Activated CD4-positive, alpha-beta T cell treated with anti-CD3 and anti-CD28 coated beads for 1 hour (primary cell): ENCODE measurements around the gene CDH11.

Source experiments
- DNase-seq: peaks from one replicate; pipeline ENCODE4 v3.0.0-alpha.2; 2020

The CDH11 gene

GRCh38 chr16:65021852-65022595 is 99.8 kb downstream of the CDH11 start:
- DNase-seq: no peak

- no peak for DNase-seq
These were observed 105.1 kb downstream of the CDH11 start for GRCh38 chr16:65016754-65017153.

- no peak for DNase-seq
These were observed 106.3 kb downstream of the CDH11 start for GRCh38 chr16:65015599-65015998.

- DNase-seq: no peak
These were observed 109.5 kb downstream of the CDH11 start for GRCh38 chr16:65012357-65012756.

GRCh38 chr16:65010125-65010524 is 111.7 kb downstream of the CDH11 start:
- no peak for DNase-seq

DNA sequence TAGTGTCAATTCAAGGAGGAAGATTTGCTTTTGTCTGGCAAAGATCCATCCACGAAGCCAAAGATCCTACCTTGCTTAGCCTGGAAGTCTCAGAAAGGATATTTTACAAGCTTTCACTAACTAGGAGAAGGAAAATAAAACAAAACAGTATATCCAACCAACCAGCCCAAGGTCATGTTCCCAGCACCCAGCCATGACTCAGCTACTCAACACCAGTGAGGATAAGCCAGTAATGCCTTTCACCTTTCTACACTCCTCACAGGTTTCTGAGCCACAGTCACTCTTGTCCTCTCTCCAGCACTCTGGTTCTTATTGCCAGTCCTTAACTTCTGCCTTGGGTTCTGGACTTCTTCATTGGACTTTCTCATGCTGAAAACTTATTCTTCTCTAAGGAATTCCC is 116.2 kb downstream of the CDH11 start:
- DNase-seq: no peak

DNA sequence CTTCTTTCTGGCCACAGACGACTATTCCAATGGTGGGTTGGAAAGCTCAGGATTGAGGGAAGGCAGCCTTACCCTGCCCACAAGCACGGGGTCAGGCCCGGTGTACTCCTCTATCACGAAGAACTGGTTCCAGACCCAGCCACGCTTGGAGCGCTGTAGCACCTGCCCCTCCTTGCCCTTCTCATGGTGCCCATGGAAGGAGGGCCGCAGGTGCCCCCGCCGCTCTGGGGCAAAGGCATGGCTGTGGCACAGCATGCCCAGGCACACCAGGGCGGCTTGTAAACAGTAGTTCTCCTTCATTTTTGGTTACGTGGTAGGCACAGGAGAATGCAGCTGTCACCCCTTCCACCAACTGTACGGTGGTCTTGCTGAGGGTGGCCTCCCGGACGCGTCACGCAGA is 117.3 kb downstream of the CDH11 start:
- no peak for DNase-seq

DNA sequence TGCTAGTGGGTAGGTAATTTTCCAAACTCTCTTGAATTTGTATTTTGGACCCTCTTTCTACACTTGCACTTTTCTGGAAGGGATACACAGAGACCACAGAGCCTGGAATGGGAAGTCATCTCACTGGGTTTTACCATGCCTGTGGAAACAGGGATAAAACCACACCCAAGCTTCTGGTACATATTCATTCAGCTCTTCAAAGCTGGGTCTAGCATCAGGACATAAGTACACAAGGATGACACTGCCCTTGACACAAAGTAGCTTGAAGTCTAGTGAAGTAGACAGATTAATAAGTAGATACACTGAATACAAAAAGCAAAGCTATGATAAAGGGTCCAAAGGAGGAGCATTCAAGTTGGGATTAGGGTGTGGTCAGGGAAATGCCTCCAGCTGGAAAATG is 118.2 kb downstream of the CDH11 start:
- no peak for DNase-seq

DNA sequence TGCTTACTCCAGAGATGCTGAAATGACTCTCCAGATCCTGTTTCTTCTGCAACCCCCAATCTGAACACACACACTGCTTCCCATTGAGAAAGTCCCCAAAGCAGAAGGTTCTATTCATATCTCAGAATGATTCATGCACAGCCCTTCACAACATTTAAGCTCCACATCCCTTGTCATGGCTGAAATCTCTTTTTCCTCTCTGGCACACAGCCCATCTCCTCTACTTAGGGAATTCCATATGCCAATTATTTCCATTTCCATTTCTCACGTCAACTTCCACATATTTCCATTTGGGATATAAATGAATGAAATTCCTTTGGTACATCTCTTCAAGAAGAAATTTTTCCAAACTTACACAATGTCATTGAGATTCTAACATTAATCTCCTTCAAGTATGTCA is 119.6 kb downstream of the CDH11 start:
- DNase-seq: no peak

DNA sequence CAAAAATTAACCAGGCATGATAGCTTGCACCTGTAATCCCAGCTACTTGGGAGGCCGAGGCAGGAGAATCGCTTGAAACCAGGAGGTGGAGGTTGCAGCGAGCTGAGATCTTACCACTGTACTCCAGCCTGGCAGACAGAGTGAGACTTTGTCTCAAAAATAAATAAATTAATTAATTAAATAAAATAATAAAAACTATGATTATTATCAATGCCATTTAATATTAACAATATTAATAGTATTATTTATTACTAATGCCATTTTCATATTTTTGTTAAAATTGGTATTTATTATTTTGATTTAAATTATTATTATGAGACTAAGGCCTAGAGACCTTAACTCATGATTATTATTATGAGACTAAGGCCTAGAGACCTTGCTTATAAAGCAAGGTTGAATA is 121.2 kb downstream of the CDH11 start:
- no peak for DNase-seq

DNA sequence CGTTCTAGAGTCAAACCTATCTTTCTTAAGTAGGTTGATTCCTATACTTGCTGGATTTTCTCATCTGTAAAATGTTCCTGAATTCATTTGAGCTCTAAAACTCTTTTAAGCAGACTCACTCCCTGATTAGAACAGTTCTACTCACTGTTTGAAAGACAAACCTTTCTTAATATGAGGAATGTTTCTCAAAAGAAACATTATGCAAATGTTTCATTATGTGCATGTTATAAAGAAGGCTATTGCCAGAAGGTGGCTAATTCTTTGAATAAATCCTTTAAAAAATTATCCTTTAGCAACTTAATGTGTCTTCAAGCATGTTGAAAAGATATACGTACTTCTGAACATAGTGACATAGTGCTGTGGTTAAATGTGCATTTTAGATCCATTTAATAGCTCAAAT is 124.1 kb downstream of the CDH11 start:
- no peak for DNase-seq

DNA sequence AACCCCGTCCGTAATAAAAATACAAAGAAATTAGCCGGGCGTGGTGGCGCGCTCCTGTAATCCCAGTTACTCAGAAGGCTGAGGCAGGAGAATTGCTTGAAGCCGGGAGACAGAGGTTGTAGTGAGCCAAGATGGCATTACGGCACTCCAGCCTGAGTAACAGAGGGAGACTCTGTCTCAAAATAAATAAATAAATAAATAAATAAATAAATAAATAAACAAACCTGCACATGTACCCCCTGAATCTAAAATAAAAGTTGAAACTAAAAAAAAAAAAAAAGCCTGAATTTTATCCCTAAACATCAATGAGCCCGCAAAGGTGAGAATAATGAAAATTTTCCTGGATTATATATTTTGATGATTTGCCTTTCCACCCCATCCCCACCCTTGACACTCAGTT is 124.7 kb downstream of the CDH11 start:
- no peak for DNase-seq

DNA sequence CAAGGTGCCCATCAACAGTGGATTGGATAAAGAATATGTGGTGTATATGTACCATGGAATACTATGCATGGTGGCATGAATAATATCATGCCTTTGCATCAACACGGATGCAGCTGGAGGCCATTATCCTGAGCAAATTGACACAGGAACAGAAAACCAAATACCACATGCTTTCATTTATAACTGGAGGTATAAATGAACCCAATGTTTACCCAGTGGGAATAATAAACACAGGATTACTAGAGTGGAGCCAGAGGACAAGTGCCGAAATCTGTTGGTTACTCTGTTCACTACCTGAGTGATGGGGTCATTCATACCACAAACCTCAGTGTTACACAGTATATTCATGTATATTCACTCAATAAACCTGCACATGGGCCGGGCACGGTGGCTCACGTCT is 125.2 kb downstream of the CDH11 start:
- no peak for DNase-seq

GRCh38 chr16:64993464-64993863 is 128.4 kb downstream of the CDH11 start:
- no peak for DNase-seq

- DNase-seq: no peak
These were observed 130.9 kb downstream of the CDH11 start for GRCh38 chr16:64991001-64991400.

DNA sequence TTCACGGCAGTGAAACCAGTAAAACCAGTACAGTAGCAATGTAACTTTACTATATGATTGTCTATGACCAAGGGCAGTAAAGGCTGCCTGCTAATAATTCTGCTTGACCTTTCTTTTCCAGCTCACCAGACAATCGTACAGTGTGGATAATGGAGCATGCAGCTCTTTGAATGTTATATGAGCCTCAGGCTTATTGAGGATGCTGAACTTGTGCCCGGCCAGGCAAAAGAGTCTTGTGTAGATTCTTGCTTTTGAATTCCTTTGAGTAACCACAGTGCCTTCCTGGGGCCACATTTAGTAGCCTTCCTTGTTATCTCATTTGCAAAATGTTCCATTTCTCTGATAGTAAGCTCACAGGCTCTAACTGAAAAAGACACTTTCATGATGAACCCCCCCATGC is 131.8 kb downstream of the CDH11 start:
- DNase-seq: no peak

GRCh38 chr16:64989050-64989449 is 132.8 kb downstream of the CDH11 start:
- DNase-seq: no peak

DNA sequence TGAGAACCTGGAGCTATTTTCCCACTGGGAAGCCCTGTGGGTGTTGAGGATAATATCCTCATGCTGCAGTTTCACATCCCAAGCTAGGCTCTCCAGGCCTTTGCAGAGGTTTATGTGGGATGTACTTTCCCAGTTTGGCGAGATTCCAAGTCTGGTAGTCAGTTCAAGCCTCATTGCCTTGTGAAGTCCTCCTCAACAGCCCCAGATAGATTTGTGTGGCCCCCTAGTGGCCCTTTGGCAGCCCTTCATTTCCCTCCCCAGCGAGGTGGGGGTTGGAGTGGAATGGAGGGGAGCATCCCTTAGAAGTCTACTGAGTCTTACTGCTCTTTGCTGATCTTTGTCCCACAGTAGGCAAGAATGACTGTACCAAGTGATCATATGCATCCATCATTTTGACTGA is 137.9 kb downstream of the CDH11 start:
- DNase-seq: no peak

GRCh38 chr16:64983231-64983630 is 138.6 kb downstream of the CDH11 start:
- no peak for DNase-seq

GRCh38 chr16:64982581-64982980 is 139.3 kb downstream of the CDH11 start:
- no peak for DNase-seq

- DNase-seq: no peak
These were observed 140.1 kb downstream of the CDH11 start for GRCh38 chr16:64981568-64982281.

DNA sequence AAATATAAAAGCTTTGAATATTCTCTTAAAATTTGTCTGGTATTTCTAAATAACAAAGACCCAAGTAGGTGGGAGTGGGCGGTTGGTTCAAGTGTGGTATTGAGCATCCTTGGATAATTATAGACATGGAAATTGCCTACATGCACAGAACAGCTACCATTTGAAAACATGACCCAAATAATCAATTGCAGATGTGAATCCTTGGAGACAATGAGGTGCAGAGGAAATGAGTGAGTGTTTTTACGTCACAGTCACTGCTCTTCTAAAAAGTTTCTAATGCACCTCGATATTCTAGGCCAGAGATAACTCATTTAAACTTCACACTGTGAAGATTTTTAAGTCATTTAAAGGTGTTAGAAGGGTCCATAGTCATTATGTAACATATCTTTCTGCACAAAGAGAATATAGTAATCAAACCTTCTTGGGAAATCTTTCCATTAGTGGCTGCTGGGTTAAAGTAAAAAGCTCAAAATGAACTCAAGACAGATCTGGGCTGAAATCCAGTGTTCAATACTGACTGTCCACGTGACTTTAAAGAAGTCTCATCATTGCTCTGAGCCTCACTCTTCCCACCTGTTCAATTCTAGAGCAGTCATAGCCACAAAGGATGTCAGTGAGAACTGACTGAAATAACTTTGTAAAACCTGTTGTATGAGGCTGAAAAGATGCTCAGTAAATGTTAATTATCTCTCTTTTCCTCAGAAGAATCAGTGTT is 144.5 kb downstream of the CDH11 start:
- DNase-seq: no peak

DNA sequence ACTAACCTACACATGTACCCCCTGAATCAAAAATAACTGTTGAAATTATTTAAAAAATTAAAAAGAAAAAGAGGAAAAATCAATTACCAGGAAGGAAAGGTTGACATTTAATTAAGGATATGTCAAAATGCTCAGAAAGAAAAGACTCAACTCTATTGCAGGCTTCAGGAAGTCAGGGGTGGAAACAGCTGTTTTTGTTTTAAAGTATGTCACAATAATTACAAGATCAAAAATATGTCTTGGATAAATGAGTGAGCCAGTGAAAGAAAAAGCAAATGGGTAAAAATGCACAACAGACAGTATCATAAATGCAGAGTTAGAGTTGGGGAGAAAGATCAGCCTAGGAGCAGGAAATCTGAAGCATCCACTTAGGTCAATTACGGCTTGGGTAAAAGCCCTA is 146.0 kb downstream of the CDH11 start:
- no peak for DNase-seq

GRCh38 chr16:64974381-64974780 is 147.5 kb downstream of the CDH11 start:
- no peak for DNase-seq
